ENCODE measurements around the gene C3orf52. TPM values are rescaled to one million over a fixed set of nuclear protein-coding genes. Genes with fewer than 3 reads are reported as not detected.
A peak's percentile ranks its signal among the peaks of the same experiment; 100 is the strongest.

C3orf52 gene
- total RNA-seq, 3 donors from 2014 or later (not counting 1 experiment from before 2014, with no cell fraction given): 0.42 to 0.90 TPM; not detected in 1

- Mint-ChIP-seq H3K27me3 (ENCODE audit: low read depth in 2 of 2) (peaks cover 0 to 1% of the 10 kb centered on the region in 2 donors), H3K9me3 (no peaks in the 10 kb centered on the region), H3K27ac (no peak overlapping the region), H3K36me3 (no peaks in the 10 kb centered on the region), H3K4me3 (no peak overlapping the region), H3K4me1 (peaks cover 19 to 23% of the 10 kb centered on the region in 2 donors)
- DNase-seq: no peak
- peaks cover 13% of the 10 kb centered on the region for H3K4me1 ChIP-seq (ENCODE audit: control insufficient read depth, insufficient read depth, low read length)
- no peaks in the 10 kb centered on the region for H3K27me3 ChIP-seq (ENCODE audit: control insufficient read depth, insufficient read depth, low read length)
- H3K27ac ChIP-seq (ENCODE audit: low read length): no peak overlapping the region
- WGBS (ENCODE audit: insufficient coverage): 53% methylated on average over 3 of the region's 6 CpGs
- ATAC-seq: no peak
- no peak overlapping the region for H3K4me3 ChIP-seq (ENCODE audit: low read length)
- intact Hi-C loops (cut with micrococcal nuclease): no loop called here
- no peak for TF ChIP-seq CTCF (IDR thresholded peaks at IDR 0.05)
- no peaks in the 10 kb centered on the region for H3K9me3 ChIP-seq (ENCODE audit: control insufficient read depth, insufficient read depth, low read length)
- H3K36me3 ChIP-seq (ENCODE audit: control insufficient read depth, insufficient read depth, low read length): no peaks in the 10 kb centered on the region
These were observed 28.5 kb downstream of the C3orf52 start for GRCh38 chr3:112114576-112115160.

GRCh38 chr3:112115161-112115739, 29.1 kb downstream of the C3orf52 start:
- TF ChIP-seq CTCF (IDR thresholded peaks at IDR 0.05): no peak
- 75% methylated on average over 6 of the region's 6 CpGs for WGBS (ENCODE audit: insufficient coverage)
- no peaks in the 10 kb centered on the region for H3K9me3 Mint-ChIP-seq
- H3K4me1 Mint-ChIP-seq: peaks cover 25 to 27% of the 10 kb centered on the region in 2 donors
- peaks cover 17% of the 10 kb centered on the region for H3K4me1 ChIP-seq (ENCODE audit: control insufficient read depth, insufficient read depth, low read length)
- H3K36me3 Mint-ChIP-seq: no peaks in the 10 kb centered on the region
- no peak overlapping the region for H3K27ac Mint-ChIP-seq
- no peaks in the 10 kb centered on the region for H3K9me3 ChIP-seq (ENCODE audit: control insufficient read depth, insufficient read depth, low read length)
- H3K27me3 Mint-ChIP-seq (ENCODE audit: low read depth in 2 of 2): peaks cover 0 to 2% of the 10 kb centered on the region in 2 donors
- H3K36me3 ChIP-seq (ENCODE audit: control insufficient read depth, insufficient read depth, low read length): no peaks in the 10 kb centered on the region
- no peak overlapping the region for H3K27ac ChIP-seq (ENCODE audit: low read length)
- no peak for ATAC-seq
- intact Hi-C loops (cut with micrococcal nuclease): no loop called here
- no peaks in the 10 kb centered on the region for H3K27me3 ChIP-seq (ENCODE audit: control insufficient read depth, insufficient read depth, low read length)
- no peak for DNase-seq
- no peak overlapping the region for H3K4me3 Mint-ChIP-seq
- H3K4me3 ChIP-seq (ENCODE audit: low read length): no peak overlapping the region

- H3K4me3 Mint-ChIP-seq: peak overlapping the region; percentile 22
- H3K27ac ChIP-seq (ENCODE audit: low read length): no peak overlapping the region
- H3K36me3 ChIP-seq (ENCODE audit: control insufficient read depth, insufficient read depth, low read length): no peaks in the 10 kb centered on the region
- H3K27me3 ChIP-seq (ENCODE audit: control insufficient read depth, insufficient read depth, low read length): no peaks in the 10 kb centered on the region
- DNase-seq: no peak
- 53% methylated on average over 4 of the region's 6 CpGs for WGBS (ENCODE audit: insufficient coverage)
- intact Hi-C loops (cut with micrococcal nuclease): no loop called here
- peaks cover 17% of the 10 kb centered on the region for H3K4me1 ChIP-seq (ENCODE audit: control insufficient read depth, insufficient read depth, low read length)
- H3K9me3 ChIP-seq (ENCODE audit: control insufficient read depth, insufficient read depth, low read length): no peaks in the 10 kb centered on the region
- H3K36me3 Mint-ChIP-seq: no peaks in the 10 kb centered on the region
- no peaks in the 10 kb centered on the region for H3K9me3 Mint-ChIP-seq
- TF ChIP-seq CTCF (IDR thresholded peaks at IDR 0.05): no peak
- H3K27me3 Mint-ChIP-seq (ENCODE audit: low read depth in 2 of 2): peaks cover 0 to 2% of the 10 kb centered on the region in 2 donors
- peaks cover 30 to 32% of the 10 kb centered on the region in 2 donors for H3K4me1 Mint-ChIP-seq
- H3K27ac Mint-ChIP-seq: no peak overlapping the region
- ATAC-seq: peak in 1 of 3 donors; percentile 47
- no peak overlapping the region for H3K4me3 ChIP-seq (ENCODE audit: low read length)
These were observed 29.7 kb downstream of the C3orf52 start for GRCh38 chr3:112115806-112116383.

Measured in natural killer cell (primary cell).